C4-2B (cell line): ENCODE measurements around the gene NEURL3.

ENCODE experiments used
- CTCF ChIP-seq: fragments of 450-650 bp; conservative IDR thresholded peaks from 2 replicates; pipeline ENCODE4 v1.5.1; 2017; ENCODE audit warnings: mild to moderate bottlenecking
- ZFX ChIP-seq: fragments of 450-650 bp; IDR thresholded peaks from 2 replicates; pipeline ENCODE4 v1.6.1; 2017

- TF ChIP-seq CTCF (no peak), ZFX (no peak)
Measured at GRCh38 chr2:96486696-96487095, 18.5 kb downstream of the NEURL3 start.
